T1000 (cell line): ENCODE measurements around the gene MTHFD1L.
A peak's percentile ranks its signal among the peaks of the same experiment; 100 is the strongest.

ENCODE experiments used
- DNase-seq: peaks from one replicate; lab custom pipeline; 2025; ENCODE audit warnings: mixed read lengths; lab: John Stamatoyannopoulos, UW

The MTHFD1L gene

DNA sequence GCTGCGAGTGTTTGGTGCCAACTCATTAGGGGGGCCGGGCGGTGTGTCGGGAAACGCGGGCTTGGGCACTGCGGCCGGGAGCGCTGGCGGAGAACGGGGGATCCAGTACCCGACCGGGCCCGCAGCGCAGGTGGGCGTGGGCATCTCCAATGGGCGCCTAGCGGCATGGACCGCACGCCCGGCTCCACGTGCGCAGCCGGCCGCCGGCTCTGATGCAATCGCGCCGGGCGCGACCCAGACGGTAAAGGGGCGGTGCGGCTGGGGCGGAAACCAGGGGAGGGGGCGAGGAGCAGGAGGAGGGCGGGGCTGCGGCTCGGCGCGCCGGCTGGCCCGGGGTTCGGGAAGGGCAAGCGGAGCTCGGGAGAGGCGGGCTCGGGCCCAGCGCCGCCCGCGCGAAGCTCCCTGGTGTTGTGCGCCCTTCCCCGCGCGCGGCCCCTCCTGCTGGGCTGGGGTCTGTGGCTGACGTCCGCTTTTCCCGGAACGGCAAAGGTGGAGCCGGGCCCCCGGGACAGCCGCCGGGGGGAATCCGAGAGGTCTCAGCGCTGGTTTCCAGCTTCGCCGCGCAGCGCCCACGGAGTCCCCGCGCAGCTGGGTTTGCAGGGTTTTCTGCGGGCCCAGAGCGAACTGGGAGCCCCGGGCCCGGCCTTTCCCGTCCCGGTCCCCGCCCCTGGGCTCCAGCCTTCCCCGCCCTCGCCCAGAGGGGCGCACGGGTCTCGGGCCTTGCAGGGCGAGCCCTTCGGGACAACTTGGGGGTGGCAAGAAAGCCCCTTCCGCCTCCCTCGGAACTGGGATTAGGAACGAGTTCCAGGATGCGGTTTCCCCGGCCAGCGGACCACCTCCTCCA lies 867 bp downstream of the MTHFD1L start:
- peak; percentile 71 for DNase-seq

DNA sequence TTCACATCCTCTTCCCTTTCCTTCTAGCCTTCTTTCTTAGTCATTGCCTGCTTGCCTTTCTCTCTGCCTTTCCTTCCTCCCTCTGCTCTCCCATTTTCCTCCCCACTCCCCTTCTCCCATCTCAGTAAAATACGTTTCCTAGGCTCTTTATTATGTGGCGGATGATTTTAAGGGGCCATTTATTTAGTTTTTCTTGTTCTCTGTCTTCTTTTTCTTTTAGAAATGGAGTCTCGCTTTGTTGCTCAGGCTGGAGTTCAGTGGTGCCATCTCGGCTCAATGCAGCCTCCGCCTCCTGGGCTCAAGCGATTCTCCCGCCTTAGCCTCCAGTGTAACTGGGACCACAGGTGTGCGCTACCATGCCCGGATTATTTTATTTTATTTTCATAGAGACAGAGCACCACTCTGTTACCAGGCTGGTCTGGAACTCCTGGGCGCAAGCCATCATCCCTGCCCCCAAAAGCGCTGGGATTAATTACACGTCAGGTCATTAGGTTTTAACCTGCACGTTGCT lies 1.5 kb downstream of the MTHFD1L start:
- DNase-seq, result no peak

DNA sequence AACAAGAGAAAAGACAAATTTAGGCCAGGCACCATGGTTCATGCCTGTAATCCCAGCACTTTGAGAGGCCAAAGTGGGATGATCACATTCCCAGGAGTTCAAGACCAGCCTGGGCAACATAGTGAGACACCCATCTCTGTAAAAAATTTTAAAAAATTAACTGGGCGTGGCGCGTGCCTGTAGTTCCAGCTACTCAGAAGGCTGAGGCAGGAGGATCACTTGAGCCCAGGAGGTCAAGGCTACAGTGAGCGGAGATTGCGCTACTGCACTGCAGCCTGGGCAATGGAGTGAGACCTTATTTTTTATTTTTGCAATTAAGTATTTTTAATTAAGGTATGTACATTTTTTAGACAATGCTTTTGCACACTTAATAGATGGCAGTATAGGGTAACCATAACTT lies 3.3 kb downstream of the MTHFD1L start:
- DNase-seq, result no peak

DNA sequence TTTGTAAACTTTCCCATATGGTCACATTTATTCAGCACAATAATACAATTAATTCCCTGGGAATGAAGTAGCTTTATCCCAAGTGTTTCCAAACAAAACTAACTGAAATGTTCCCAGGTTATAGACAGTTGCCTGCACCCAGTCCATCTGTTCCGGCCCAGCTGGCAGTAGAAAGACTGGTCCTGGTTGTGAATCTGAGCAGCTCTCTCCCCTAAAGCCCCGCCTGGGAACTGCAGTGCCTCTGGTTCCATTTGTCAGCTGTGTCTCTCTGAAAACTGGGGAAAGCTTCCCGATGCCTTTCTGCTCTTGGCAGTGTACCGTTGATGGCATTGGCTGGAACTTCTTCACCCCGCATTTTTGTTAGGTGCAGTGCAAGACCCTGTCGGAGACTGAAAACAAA lies 8.7 kb downstream of the MTHFD1L start:
- no peak for DNase-seq

DNA sequence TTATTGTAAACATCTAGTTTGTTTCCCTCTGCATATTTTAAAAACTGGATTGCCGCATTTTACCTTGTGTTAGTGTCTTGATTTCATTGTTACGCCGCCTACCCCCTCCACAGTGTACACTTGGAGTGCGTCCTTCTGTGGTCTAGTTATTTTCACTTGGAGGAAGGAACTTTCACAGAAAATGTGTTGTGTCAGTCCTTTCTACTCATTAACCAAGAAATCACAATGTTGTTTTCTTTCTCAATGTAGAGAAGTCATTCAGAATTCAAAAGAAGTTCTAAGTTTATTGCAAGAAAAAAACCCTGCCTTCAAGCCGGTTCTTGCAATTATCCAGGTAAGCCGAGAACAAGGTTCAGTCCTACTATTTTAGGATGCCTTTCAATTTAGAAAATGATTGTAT lies 10.3 kb downstream of the MTHFD1L start:
- DNase-seq, result no peak

DNA sequence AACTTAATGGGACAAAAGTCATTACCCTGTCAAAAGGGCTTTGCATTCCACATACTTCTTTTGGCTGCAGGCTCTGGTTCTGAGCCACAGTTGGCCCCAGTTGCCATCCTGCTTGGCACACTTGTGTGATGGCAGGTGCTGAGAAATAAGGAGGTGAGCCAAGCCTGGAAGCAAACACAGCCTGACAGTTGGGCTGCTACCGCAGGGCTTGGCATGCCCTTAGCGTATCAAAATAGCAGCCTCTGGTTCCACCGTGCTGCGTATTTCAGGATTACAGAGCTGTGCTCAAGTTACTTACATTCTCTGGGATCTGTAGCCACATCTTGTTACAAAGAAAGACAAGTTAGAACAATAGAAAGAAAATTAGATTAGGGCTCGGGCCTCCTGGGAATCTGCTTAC lies 11.1 kb downstream of the MTHFD1L start:
- DNase-seq, result no peak

DNA sequence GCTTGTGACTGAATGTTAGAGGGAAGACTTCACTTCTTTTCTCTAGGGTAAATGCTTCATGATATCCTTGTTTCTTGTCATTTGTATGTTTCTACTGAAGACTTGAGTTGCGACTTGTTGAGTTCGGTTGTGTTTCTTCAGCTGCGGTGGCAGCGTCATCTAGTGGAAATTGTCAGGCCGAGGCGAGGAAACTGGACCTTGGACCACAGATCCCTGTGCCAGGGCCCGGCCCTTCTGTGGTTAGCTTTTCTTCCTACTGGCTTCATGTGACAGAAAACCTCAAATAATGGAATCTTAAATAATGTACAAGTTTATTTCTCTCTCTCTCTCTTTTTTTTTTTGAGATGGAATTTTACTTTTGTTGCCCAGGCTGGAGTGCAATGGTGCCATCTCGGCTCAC lies 12.4 kb downstream of the MTHFD1L start:
- no peak for DNase-seq

DNA sequence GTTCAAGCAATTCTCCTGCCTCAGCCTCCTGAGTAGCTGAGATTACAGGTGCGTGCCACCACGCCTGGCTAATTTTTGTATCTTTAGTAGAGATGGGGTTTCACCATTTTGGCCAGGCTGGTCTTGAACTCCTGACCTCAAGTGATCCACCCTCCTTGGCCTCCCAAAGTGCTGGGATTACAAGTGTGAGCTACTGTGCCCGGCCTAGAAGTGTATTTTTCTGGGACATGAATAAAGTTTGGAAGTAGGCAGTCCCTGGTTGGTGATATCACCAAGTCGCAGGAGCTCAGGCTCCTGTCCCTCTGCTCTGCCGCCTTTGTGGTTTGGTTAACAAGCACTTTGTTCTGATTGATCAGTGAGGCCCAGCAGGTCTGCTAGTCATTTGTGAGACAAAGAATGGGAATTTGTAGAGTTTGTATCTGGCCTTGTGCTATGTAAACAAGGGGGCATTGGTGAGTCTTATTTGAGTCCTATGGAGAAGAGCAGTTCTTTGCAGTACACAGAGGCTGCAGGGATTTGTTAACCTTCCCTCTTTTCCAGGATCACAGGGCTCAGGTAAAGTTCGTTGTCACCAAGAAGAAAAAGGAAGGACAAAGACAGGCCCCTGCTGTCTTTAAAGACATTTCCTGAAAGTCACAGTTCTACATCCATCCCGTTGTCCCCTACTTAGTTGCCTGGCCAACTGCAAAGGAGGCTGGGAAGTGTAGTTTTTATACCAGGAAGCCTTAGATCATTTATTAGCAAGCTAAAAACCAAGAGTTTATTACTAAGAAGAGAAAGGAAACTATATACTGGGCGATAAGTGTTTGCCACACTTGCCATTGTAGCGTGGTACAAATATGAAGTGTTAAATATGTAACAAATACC lies 13.1 kb downstream of the MTHFD1L start:
- DNase-seq, result no peak

DNA sequence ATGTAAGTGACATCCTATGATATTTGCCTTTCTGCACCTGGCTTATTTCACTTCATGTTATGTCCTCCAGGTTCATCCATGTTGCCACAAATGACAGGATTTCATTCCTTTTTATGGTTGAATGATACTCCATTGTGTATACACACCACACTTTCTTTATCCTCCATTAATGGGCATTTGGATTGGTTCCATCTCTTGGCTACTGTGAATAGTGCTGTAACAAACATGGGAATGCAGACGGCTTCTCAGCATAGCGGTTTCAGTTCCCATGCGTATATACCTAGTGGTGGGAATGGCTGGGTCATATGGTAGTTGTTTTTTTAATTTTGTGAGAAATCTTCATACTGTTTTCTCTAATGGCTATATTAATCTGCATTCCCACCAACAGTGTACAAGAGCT lies 14.8 kb downstream of the MTHFD1L start:
- no peak for DNase-seq

DNA sequence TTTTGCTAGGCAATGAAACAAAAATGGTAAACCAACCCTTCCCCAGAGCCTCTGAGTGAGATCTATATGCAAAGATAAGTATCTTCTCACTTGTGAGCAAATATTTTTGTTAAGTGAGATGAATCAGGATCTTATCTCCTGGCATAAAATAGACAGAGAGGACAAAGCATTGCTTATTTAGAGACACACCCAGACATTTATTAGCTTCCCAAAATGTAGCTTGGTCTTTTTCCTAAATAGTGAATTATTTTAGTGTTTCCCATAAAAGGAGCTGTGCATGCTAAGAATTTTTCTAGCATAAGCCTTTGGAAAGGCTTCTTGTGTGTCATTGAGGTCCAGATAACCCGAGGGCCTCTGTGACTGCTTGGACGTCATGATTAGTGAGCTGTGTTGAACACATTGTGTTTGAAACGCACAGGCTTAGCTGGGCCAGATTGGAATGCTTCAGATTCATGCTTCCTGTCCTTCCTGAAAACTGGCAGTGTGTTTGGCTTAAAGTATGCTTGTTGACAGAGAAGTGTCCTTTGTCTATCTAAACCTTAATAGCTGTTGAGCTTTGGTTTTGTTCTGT lies 16.5 kb downstream of the MTHFD1L start:
- DNase-seq, result peak; percentile 21

DNA sequence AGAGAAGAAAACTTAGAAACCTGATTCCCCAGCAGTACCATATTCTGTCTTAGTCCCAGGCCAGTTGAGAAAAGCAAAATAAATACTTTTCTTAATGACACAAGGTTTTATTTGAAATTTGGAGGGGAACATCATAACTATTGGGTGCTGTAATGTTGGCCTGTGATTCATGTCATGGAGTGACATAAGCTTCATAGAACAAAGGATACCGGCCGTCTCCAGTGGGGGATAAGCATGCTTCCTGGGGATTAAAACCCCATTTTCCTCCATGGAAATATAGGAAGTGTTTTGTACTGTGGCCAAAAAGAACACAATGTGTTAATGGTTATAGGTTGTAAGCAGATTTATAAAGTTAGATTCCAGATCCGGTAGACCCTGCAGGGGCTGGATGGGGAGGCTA lies 18.0 kb downstream of the MTHFD1L start:
- no peak for DNase-seq

DNA sequence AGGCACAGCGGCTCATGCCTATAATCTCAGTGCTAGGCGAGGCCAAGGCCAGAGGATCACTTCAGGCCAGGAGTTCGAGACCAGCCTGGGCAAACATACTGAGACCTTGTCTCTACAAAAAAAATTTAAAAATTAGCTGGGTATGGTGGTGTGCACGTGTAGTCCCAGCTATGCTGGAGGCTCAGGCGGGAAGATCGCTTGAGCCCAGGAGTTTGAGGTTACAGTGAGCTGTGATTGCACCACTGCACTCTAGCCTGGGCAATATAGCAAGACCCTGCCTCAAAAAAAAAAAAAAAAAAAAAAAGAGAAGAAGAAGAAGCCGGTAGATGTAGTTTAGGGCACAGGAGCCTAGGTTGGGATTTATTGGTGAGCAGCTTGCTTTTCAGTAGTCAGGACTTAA lies 20.7 kb downstream of the MTHFD1L start:
- DNase-seq, result no peak

DNA sequence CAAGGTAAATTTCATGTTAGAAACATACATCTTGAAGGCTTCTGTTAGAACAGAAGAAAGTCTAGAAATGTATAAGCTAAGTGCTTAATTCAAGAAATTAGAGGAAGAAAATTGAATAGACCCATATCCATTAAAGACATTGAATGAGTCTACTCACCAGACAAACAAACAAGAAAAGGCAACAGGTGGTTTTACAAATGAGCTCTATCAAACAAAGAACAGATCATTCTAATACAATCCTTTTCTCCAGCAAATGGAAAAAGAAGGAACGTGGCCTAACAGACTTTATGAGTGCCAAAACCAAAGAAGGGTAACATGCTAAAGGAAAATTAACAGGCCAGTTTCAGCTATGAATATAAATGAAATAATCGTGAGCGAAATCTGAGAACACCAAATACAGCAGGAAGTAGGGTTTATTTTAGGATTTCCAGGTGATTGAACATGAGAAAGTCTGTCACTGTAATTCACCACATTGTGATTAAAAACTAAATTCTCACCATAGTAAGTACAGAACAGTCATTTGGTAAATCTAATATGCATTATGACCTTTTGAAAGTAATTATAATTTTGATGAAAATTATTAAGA lies 22.6 kb downstream of the MTHFD1L start:
- no peak for DNase-seq

DNA sequence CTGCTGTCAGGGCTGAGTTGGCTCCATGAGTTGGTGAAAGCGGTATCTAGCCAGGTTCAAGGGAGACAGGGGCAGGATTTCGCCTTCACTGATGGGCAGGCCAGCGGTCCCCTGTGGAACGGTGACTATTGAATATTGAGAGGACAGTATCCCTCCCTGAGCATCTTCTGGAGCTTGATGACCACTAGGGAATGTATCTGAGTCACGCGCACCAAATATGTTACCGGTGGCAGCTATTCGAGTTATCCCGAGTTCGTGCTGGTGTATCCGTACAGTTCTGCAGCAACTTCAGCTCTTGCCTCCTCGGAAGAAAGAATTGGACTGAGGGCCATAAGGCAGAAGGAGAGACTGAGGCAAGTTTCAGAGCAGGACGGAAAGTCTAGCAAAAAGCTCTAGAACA lies 24.8 kb downstream of the MTHFD1L start:
- no peak for DNase-seq

DNA sequence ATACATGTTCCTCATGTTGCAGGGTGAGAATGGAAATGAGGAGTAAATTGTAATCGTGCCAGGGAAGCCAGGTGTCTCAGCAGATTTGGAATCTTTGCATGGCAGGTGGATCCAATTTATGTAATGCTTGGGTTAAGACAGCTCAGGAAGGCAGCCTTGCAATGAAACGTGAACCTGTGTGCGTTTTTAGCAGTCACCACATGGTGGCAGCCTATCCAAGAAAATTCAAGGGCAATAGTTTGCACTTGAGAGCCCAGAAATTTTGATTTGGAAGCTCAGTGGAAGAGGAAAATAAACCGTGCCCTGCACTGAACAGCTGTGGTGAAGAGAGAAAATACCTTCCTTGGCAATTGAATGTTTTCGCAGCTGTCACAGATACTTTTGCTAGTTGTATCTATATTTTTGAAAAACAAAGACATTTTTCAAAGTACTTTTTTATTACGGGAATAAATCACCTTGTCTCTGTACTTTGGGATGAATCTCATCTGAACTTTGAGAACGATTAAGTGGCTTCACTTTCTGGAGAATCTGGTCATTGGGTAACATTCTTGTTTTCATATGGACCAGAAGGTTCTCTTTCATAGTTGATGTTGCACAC lies 26.5 kb downstream of the MTHFD1L start:
- DNase-seq, result peak; percentile 53

DNA sequence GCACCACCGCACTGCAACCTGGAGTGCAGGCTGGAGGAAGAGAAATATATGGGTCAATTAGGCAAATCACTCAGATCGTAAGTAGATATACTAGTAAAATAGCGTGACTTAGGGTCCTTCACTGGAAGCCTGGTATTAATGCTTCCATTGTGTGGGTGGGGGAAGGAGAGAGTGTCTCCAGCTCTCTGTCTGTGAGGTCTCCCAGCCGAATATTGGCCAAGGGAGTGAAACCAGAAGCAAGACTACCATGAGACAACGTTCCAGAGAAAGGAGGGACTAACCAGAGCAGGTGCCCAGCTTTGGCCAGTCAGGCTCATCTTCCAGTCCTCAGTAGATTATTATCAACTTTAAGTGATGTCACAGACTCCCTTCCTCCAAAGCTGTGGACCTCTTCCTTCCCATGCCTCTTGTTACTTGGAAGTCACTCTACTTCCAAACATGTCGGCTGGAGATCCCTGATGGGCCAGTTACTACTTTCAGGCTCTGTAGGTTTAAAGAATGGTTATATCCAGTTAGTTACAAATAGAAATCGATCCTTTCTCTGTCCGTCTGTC lies 28.8 kb downstream of the MTHFD1L start:
- no peak for DNase-seq

DNA sequence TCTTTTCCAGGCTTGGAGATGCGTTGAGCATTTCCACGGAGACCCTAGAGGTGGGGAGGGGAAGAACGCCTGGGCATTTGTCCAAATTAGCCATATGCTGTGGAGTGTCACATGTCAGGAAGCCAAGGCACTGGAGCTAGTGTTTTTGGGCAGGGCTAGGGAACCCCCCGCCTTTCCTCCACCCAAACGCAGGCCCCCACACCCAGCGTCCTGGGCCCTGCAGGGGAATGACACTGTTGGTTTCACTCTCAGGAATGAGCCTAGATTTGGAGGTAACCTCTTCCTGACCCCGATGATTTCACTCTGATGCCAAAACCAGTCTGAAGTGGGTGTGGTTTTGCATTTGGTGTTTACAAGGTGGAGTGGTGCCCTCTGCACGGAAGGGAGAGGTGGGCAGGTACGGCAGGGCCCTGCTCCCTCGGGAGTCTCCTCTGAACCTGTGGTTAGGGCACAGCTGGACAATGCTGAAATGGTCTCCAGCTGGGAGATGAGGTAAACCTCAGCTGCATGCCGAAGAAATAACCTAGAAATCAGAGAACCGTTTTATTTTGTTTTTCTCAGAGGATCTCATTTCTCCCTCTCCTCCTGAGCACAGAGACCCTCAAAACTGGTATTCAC lies 29.5 kb downstream of the MTHFD1L start:
- no peak for DNase-seq

DNA sequence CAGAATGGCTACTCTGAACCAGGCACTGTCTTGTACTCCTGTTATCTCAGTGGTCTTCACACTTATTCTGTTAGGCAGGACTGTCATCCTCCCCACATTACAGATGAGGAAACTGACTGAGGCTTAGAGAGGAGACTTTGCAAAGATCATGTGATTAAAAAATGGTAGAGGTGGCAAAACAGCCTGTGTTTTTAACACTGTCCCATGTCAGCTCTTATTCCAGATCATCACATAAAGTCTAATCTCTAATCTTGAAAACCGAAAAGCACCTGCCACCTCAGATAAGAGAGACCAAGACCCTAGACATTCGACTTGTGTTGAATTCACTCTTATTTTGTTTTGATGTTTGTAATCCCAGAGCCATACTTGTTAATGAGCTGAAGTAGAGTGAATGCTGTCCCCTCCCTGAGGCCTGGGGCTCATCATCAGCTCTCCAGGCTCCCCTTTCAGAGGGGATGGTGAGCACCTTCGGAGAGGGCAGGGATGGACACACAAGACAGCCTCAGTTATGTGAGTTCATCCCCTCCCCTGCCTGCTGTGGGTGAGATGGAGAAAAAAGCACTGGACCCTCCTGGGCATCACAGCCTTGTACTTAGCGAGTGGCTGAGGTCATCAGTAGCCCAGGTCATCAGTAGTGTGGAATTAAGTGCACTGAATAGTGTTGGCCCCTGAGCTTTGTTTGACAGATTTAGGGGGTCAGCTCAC lies 30.6 kb downstream of the MTHFD1L start:
- DNase-seq, result no peak

DNA sequence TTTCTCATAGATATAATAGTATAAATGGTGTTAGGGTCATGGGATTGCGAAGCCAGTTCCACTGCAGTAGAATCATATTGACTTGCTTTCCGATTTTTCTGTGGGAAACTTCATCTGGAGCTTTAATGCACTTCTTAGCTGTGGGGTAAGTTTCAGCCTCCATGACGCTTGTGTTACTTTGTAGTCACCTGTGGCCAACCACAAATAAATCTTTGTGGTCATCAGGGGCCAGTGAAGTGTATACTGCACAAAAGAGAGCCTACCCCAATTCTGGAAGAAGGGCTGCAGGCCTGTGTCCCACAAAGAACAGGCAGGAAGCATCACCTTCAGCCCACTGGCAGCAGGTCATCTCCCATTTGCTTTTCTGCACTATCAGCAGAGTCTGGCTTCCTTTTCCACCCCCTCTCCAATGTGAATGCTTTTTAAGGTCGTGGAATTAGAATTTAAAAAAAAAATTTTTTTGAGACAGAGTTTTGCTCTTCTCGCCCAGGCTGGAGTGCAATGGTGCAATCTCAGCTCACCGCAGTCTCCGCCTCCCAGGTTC lies 32.0 kb downstream of the MTHFD1L start:
- DNase-seq, result no peak
